CD4-positive, alpha-beta memory T cell (primary cell): Measurements from ENCODE around the gene UNC5A. TPM values are rescaled to one million over a fixed set of nuclear protein-coding genes. Genes with fewer than 3 reads are reported as not detected.

Experiments used
- CTCF ChIA-PET: fragments of 350-600 bp; sonication (Branson Sonifier 250); formaldehyde crosslinking; loops from one replicate; lab custom pipeline; 2021; ENCODE audit warnings: inconsistent platforms; ENCODE audit not compliant: partially characterized antibody; lab: Charles Lee
- POLR2A ChIA-PET: fragments of 350-600 bp; sonication (Branson Sonifier 250); formaldehyde crosslinking; loops from one replicate; lab custom pipeline; 2021; ENCODE audit not compliant: partially characterized antibody; lab: Charles Lee
- DNase-seq, 5 donors: peaks; one replicate each; pipeline versions ENCODE4 v3.0.0 to v3.0.0-alpha.2; 2020 to 2022; ENCODE audit warnings: mixed read lengths in 1 of 5
- H3K27ac ChIP-seq: one replicate; pipeline ENCODE4 v1.7.0; 2013; ENCODE audit warnings: low read depth, low read length
- H3K27me3 ChIP-seq: 2 replicates; pipeline ENCODE4 v1.7.0; 2013; ENCODE audit warnings: mild to moderate bottlenecking, low read length, moderate library complexity; ENCODE audit not compliant: insufficient read depth
- H3K36me3 ChIP-seq: 2 replicates; pipeline ENCODE4 v1.7.0; 2013; ENCODE audit warnings: mild to moderate bottlenecking, low read length, moderate library complexity; ENCODE audit not compliant: insufficient read depth
- H3K4me1 ChIP-seq: 2 replicates; pipeline ENCODE4 v1.7.0; 2013; ENCODE audit warnings: mild to moderate bottlenecking, low read length, moderate library complexity; ENCODE audit not compliant: insufficient read depth
- H3K4me3 ChIP-seq, 2 donors: one replicate each; pipeline ENCODE4 v1.7.0; 2013; ENCODE audit warnings: low read length in 2 of 2, mild to moderate bottlenecking in 1 of 2
- H3K9me3 ChIP-seq, 2 donors: one replicate each; pipeline ENCODE4 v1.7.0; 2013; ENCODE audit warnings: low read length in 2 of 2, control low read depth in 1 of 2; ENCODE audit not compliant: control insufficient read depth in 1 of 2
- H3K27ac Mint-ChIP-seq, 7 donors: one replicate each; pipeline ENCODE4 v1.8.0; 2020 to 2021; ENCODE audit warnings: mixed read lengths in 7 of 7, mild to moderate bottlenecking in 6 of 7, inconsistent platforms in 3 of 7, moderate library complexity in 3 of 7
- H3K27me3 Mint-ChIP-seq, 2 donors: one replicate each; pipeline ENCODE4 v1.8.0; 2020 to 2021; ENCODE audit warnings: mixed read lengths in 2 of 2
- H3K36me3 Mint-ChIP-seq, 2 donors: one replicate each; pipeline ENCODE4 v1.8.0; 2020 to 2021; ENCODE audit warnings: mixed read lengths in 2 of 2, inconsistent platforms in 1 of 2, mild to moderate bottlenecking in 1 of 2
- H3K4me1 Mint-ChIP-seq, 4 donors: one replicate each; pipeline ENCODE4 v1.8.0; 2020 to 2021; ENCODE audit warnings: mixed read lengths in 4 of 4, mild to moderate bottlenecking in 1 of 4
- H3K4me3 Mint-ChIP-seq, 8 donors: one replicate each; pipeline ENCODE4 v1.8.0; 2020 to 2021; ENCODE audit warnings: mixed read lengths in 8 of 8, mild to moderate bottlenecking in 7 of 8, moderate library complexity in 6 of 8, inconsistent platforms in 3 of 8
- H3K9me3 Mint-ChIP-seq, 8 donors: one replicate each; pipeline ENCODE4 v1.8.0; 2020 to 2021; ENCODE audit warnings: mixed read lengths in 8 of 8, mild to moderate bottlenecking in 5 of 8, inconsistent platforms in 3 of 8, moderate library complexity in 1 of 8
- intact Hi-C: fragments of 100-400 bp; cut with micrococcal nuclease; formaldehyde crosslinking; loops from one replicate; pipeline ENCODE4 v1.15.1; 2023
- polyA plus RNA-seq, 2 donors: library from polyadenylated mRNA; unstranded; fragments of 300-500 nt; fragmentation: Illumina TruSeq; gene quantifications; one replicate each; pipeline ENCODE4 v1.2.3, GENCODE V29; 2021
- total RNA-seq, 2 experiments: library from RNA; stranded (reverse); gene quantifications; one replicate each; pipeline ENCODE4 v1.2.3, GENCODE V29; 2021

UNC5A gene
- total RNA-seq (not detected), polyA plus RNA-seq (not detected)

GRCh38 chr5:176810081-176810597, at the start of gene UNC5A:
Gene UNC5A (plus strand): TSS chr5:176810559. CDS start chr5:176810751, 192 bp downstream.
- H3K27ac ChIP-seq, result no peak within 1 kb of the TSS
- peaks cover 26% of the 10 kb centered on the region for H3K27me3 ChIP-seq
- peaks cover 49 to 67% of the 10 kb centered on the region in 2 donors for H3K27me3 Mint-ChIP-seq
- H3K9me3 Mint-ChIP-seq, result peaks cover 0 to 2% (median 0%) of the 10 kb centered on the region in 8 donors
- DNase-seq, result peak in 4 of 5 donors; percentile 49 to 53 (median 52)
- CTCF ChIA-PET, result no interaction called here
- H3K4me3 Mint-ChIP-seq, result peak within 1 kb of the TSS; percentile 75 to 87 (median 81)
- H3K36me3 Mint-ChIP-seq, result no peaks in the 10 kb centered on the region
- POLR2A ChIA-PET, result interaction anchor here (0.7 kb wide), 1 partner anchor 15 kb away, joined by 3 read pairs; no protein-coding TSS in a partner anchor
- peak within 1 kb of the TSS in 2 of 7 donors; percentile 12 to 28 for H3K27ac Mint-ChIP-seq
- no peak within 1 kb of the TSS for H3K4me3 ChIP-seq
- intact Hi-C loops, result no loop called here
- H3K4me1 Mint-ChIP-seq, result peaks cover 11 to 28% (median 15%) of the 10 kb centered on the region in 4 donors
- no peaks in the 10 kb centered on the region for H3K36me3 ChIP-seq
- peaks cover 11% of the 10 kb centered on the region for H3K4me1 ChIP-seq
- no peaks in the 10 kb centered on the region for H3K9me3 ChIP-seq

- CTCF ChIA-PET, result no interaction called here
- Mint-ChIP-seq H3K27me3 (peaks cover 27 to 46% of the 10 kb centered on the region in 2 donors), H3K4me1 (no peaks in the 10 kb centered on the region), H3K4me3 (no peak overlapping the region), H3K9me3 (peaks cover 6 to 28% (median 18%) of the 10 kb centered on the region in 8 donors), H3K27ac (no peak overlapping the region), H3K36me3 (peaks cover 2 to 7% of the 10 kb centered on the region in 2 donors)
- intact Hi-C loops, result no loop called here
- DNase-seq, result no peak
- Histone ChIP-seq H3K27ac (no peak overlapping the region), H3K4me1 (no peaks in the 10 kb centered on the region), H3K4me3 (no peak overlapping the region), H3K36me3 (no peaks in the 10 kb centered on the region), H3K9me3 (peaks cover 0 to 4% of the 10 kb centered on the region in 2 donors), H3K27me3 (peaks cover 9% of the 10 kb centered on the region)
- POLR2A ChIA-PET, result no interaction called here
Measured at GRCh38 chr5:176761755-176762154, 48.6 kb upstream of the UNC5A start.

- no peaks in the 10 kb centered on the region for H3K4me1 ChIP-seq
- H3K4me1 Mint-ChIP-seq, result no peaks in the 10 kb centered on the region
- ChIA-PET CTCF (no interaction called here), POLR2A (no interaction called here)
- no peaks in the 10 kb centered on the region for H3K36me3 ChIP-seq
- intact Hi-C loops, result no loop called here
- H3K27ac ChIP-seq, result no peak overlapping the region
- H3K27me3 ChIP-seq, result peaks cover 9% of the 10 kb centered on the region
- H3K36me3 Mint-ChIP-seq, result peaks cover 2 to 7% of the 10 kb centered on the region in 2 donors
- peaks cover 6 to 31% (median 18%) of the 10 kb centered on the region in 8 donors for H3K9me3 Mint-ChIP-seq
- H3K9me3 ChIP-seq, result peaks cover 0 to 4% of the 10 kb centered on the region in 2 donors
- peaks cover 28 to 47% of the 10 kb centered on the region in 2 donors for H3K27me3 Mint-ChIP-seq
- H3K4me3 ChIP-seq, result no peak overlapping the region
- no peak overlapping the region for H3K4me3 Mint-ChIP-seq
- DNase-seq, result no peak
- no peak overlapping the region for H3K27ac Mint-ChIP-seq
Measured at GRCh38 chr5:176762489-176762888, 47.9 kb upstream of the UNC5A start.

- Histone ChIP-seq H3K4me3 (no peak overlapping the region), H3K4me1 (no peaks in the 10 kb centered on the region), H3K27ac (no peak overlapping the region), H3K36me3 (no peaks in the 10 kb centered on the region), H3K9me3 (peaks cover 0 to 4% of the 10 kb centered on the region in 2 donors), H3K27me3 (peaks cover 10% of the 10 kb centered on the region)
- Mint-ChIP-seq H3K4me1 (no peaks in the 10 kb centered on the region), H3K4me3 (no peak overlapping the region), H3K36me3 (peaks cover 2 to 7% of the 10 kb centered on the region in 2 donors), H3K27ac (no peak overlapping the region), H3K27me3 (peaks cover 32 to 46% of the 10 kb centered on the region in 2 donors), H3K9me3 (peaks cover 6 to 28% (median 18%) of the 10 kb centered on the region in 8 donors)
- no peak for DNase-seq
- ChIA-PET CTCF (no interaction called here), POLR2A (no interaction called here)
- intact Hi-C loops, result no loop called here
Measured at GRCh38 chr5:176765687-176766086, 44.7 kb upstream of the UNC5A start.

- Mint-ChIP-seq H3K9me3 (peaks cover 6 to 28% (median 17%) of the 10 kb centered on the region in 8 donors), H3K27me3 (peaks cover 29 to 40% of the 10 kb centered on the region in 2 donors), H3K4me3 (no peak overlapping the region), H3K4me1 (no peaks in the 10 kb centered on the region), H3K27ac (no peak overlapping the region), H3K36me3 (peaks cover 2 to 7% of the 10 kb centered on the region in 2 donors)
- intact Hi-C loops, result no loop called here
- H3K4me3 ChIP-seq, result no peak overlapping the region
- H3K27ac ChIP-seq, result no peak overlapping the region
- H3K27me3 ChIP-seq, result peaks cover 10% of the 10 kb centered on the region
- ChIA-PET CTCF (no interaction called here), POLR2A (no interaction called here)
- DNase-seq, result no peak
- H3K9me3 ChIP-seq, result peaks cover 0 to 4% of the 10 kb centered on the region in 2 donors
- H3K4me1 ChIP-seq, result no peaks in the 10 kb centered on the region
- no peaks in the 10 kb centered on the region for H3K36me3 ChIP-seq
Measured at GRCh38 chr5:176768174-176768970, 42.0 kb upstream of the UNC5A start.

- H3K27me3 Mint-ChIP-seq, result peaks cover 25 to 34% of the 10 kb centered on the region in 2 donors
- no peak overlapping the region for H3K4me3 ChIP-seq
- no peaks in the 10 kb centered on the region for H3K36me3 ChIP-seq
- POLR2A ChIA-PET, result no interaction called here
- intact Hi-C loops, result no loop called here
- CTCF ChIA-PET, result no interaction called here
- peaks cover 2 to 7% of the 10 kb centered on the region in 2 donors for H3K36me3 Mint-ChIP-seq
- peaks cover 0 to 4% of the 10 kb centered on the region in 2 donors for H3K9me3 ChIP-seq
- no peaks in the 10 kb centered on the region for H3K4me1 ChIP-seq
- H3K9me3 Mint-ChIP-seq, result peaks cover 0 to 20% (median 14%) of the 10 kb centered on the region in 8 donors
- H3K4me3 Mint-ChIP-seq, result no peak overlapping the region
- peaks cover 6% of the 10 kb centered on the region for H3K27me3 ChIP-seq
- no peak overlapping the region for H3K27ac Mint-ChIP-seq
- no peak for DNase-seq
- no peaks in the 10 kb centered on the region for H3K4me1 Mint-ChIP-seq
- H3K27ac ChIP-seq, result no peak overlapping the region
Measured at GRCh38 chr5:176769911-176770310, 40.4 kb upstream of the UNC5A start.

- CTCF ChIA-PET, result no interaction called here
- DNase-seq, result no peak
Measured at GRCh38 chr5:176770431-176770830, 39.9 kb upstream of the UNC5A start.

More at GRCh38 chr5:176770431-176770830, 39.9 kb upstream of the UNC5A start:
- H3K27me3 ChIP-seq, result peaks cover 6% of the 10 kb centered on the region
- no peak overlapping the region for H3K27ac ChIP-seq
- no peak overlapping the region for H3K27ac Mint-ChIP-seq
- no peaks in the 10 kb centered on the region for H3K4me1 ChIP-seq
- H3K4me1 Mint-ChIP-seq, result no peaks in the 10 kb centered on the region
- H3K4me3 Mint-ChIP-seq, result no peak overlapping the region
- intact Hi-C loops, result no loop called here
- H3K4me3 ChIP-seq, result no peak overlapping the region
- H3K36me3 Mint-ChIP-seq, result peaks cover 2 to 6% of the 10 kb centered on the region in 2 donors
- H3K27me3 Mint-ChIP-seq, result peaks cover 26 to 37% of the 10 kb centered on the region in 2 donors
- H3K36me3 ChIP-seq, result no peaks in the 10 kb centered on the region
- POLR2A ChIA-PET, result no interaction called here
- H3K9me3 ChIP-seq, result peaks cover 0 to 4% of the 10 kb centered on the region in 2 donors
- peaks cover 0 to 15% (median 11%) of the 10 kb centered on the region in 8 donors for H3K9me3 Mint-ChIP-seq
